HepG2 (cell line): ENCODE results near the gene RASD1. TPM values are rescaled to one million over a fixed set of nuclear protein-coding genes. Genes with fewer than 3 reads are reported as not detected.
A peak's percentile ranks its signal among the peaks of the same experiment; 100 is the strongest.

Experiments used
- ISX ChIP-seq: sonication (generic); formaldehyde crosslinking; conservative IDR thresholded peaks from 2 replicates; pipeline ENCODE4 v1.5.0; 2020; ENCODE audit warnings: missing genetic modification reagents
- MED13 ChIP-seq: sonication (generic); formaldehyde crosslinking; IDR thresholded peaks from 2 replicates; pipeline ENCODE4 v1.5.0; 2020; ENCODE audit warnings: missing genetic modification reagents
- NFRKB ChIP-seq: fragments of 450-650 bp; IDR thresholded peaks from 2 replicates; pipeline ENCODE4 v1.6.1; 2017
- PRPF4 ChIP-seq: fragments of 200-400 bp; formaldehyde crosslinking; IDR thresholded peaks from 2 replicates; pipeline ENCODE4 v1.6.1; 2016; ENCODE audit warnings: low read length, low read depth; ENCODE audit not compliant: poor library complexity, severe bottlenecking
- RBFOX2 ChIP-seq: fragments of 200-400 bp; formaldehyde crosslinking; IDR thresholded peaks from 2 replicates; pipeline ENCODE4 v1.6.1; 2017; ENCODE audit warnings: low read depth, mild to moderate bottlenecking, low read length
- SCMH1 ChIP-seq: sonication (generic); formaldehyde crosslinking; IDR thresholded peaks from 2 replicates; pipeline ENCODE4 v1.9.0; 2021; ENCODE audit warnings: missing genetic modification reagents, mild to moderate bottlenecking, borderline replicate concordance
- SIN3B ChIP-seq: fragments of 150-350 bp; IDR thresholded peaks from 2 replicates; pipeline ENCODE4 v1.6.1; 2014; ENCODE audit warnings: low read length
- SOX13 ChIP-seq, 3 experiments: fragments of 450-650 bp in 1 of 3; sonication (generic) in 1 of 3; formaldehyde crosslinking in 1 of 3; IDR thresholded peaks in 2 of 3; conservative IDR thresholded peaks in 1 of 3; 2 replicates each; pipeline versions ENCODE4 v1.5.0 to v1.6.1; 2016 to 2020; ENCODE audit warnings: antibody characterized with exemption in 1 of 3, mild to moderate bottlenecking in 1 of 3, missing compliant biosample characterization in 1 of 3, missing genetic modification reagents in 1 of 3, moderate library complexity in 1 of 3
- TAF15 ChIP-seq: fragments of 200-400 bp; formaldehyde crosslinking; IDR thresholded peaks from one replicate; pipeline ENCODE4 v1.6.1; 2018; ENCODE audit warnings: mild to moderate bottlenecking, low read depth, low read length; ENCODE audit not compliant: poor library complexity, severe bottlenecking
- YY1 ChIP-seq: IDR thresholded peaks from 2 replicates; pipeline ENCODE4 v1.6.1; 2011; ENCODE audit warnings: low read length, low read depth, moderate library complexity, mild to moderate bottlenecking; ENCODE audit not compliant: insufficient read depth, insufficient replicate concordance
- ZFP1 ChIP-seq: IDR thresholded peaks from 2 replicates; pipeline ENCODE4 v1.6.1; 2016
- ZFP36L2 ChIP-seq: sonication (generic); formaldehyde crosslinking; IDR thresholded peaks from 2 replicates; pipeline ENCODE4 v1.4.0; 2020; ENCODE audit warnings: missing genetic modification reagents
- ZNF3 ChIP-seq: IDR thresholded peaks from 2 replicates; pipeline ENCODE4 v1.7.0; 2017; ENCODE audit warnings: inconsistent platforms
- ZNF407 ChIP-seq: sonication (generic); formaldehyde crosslinking; IDR thresholded peaks from one replicate; pipeline ENCODE4 v1.5.1; 2020; ENCODE audit warnings: mild to moderate bottlenecking, missing genetic modification reagents; ENCODE audit errors: not compliant biosample characterization
- ZNF441 ChIP-seq: sonication (generic); formaldehyde crosslinking; IDR thresholded peaks from 2 replicates; pipeline ENCODE4 v1.7.0; 2021; ENCODE audit warnings: missing genetic modification reagents, borderline replicate concordance
- ZNF724P ChIP-seq: sonication (generic); formaldehyde crosslinking; IDR thresholded peaks from 2 replicates; pipeline ENCODE4 v1.8.0; 2022; ENCODE audit warnings: missing genetic modification reagents, borderline replicate concordance
- ZSCAN30 ChIP-seq: sonication (generic); formaldehyde crosslinking; IDR thresholded peaks from 2 replicates; pipeline ENCODE4 v1.5.0; 2020; ENCODE audit warnings: mild to moderate bottlenecking, missing genetic modification reagents
- polyA plus RNA-seq, 8 experiments: library from polyadenylated mRNA; depleted of rRNA in 3 of 8; stranded (reverse) in 7 of 8; unstranded in 1 of 8; fragments of >200 nt; fragmentation: Illumina TruSeq in 4 of 8; extraction: Trizol in 4 of 8; gene quantifications; 2 replicates each; pipeline versions ENCODE4 v1.2.1 to v1.2.3, GENCODE V29; 2011 to 2016; ENCODE audit warnings: low read depth in 4 of 8, missing spikeins in 1 of 8, mixed read lengths in 1 of 8; ENCODE audit not compliant: insufficient read depth in 1 of 8
- total RNA-seq, 5 experiments: library from RNA; depleted of rRNA; stranded (reverse); fragments of >200 nt; fragmentation: Illumina TruSeq; extraction: Trizol; gene quantifications; 2 replicates each; pipeline ENCODE4 v1.2.3, GENCODE V29; 2016; ENCODE audit warnings: low read depth in 1 of 5

RASD1 gene
- total and polyA plus RNA-seq, 2 of the 13 experiments (the other 11 are each of a cell fraction or from before 2014, with no cell fraction given) = 1.6 to 4.2 TPM

GRCh38 chr17:17462048-17462824 lies 34.0 kb downstream of the RASD1 start (continued):
- no peak for TF ChIP-seq PRPF4
- no peak for TF ChIP-seq ISX (CRISPR knock-in tag)
- TF ChIP-seq ZNF3 = no peak
- TF ChIP-seq ZNF724P (CRISPR knock-in tag) = 0 out of 2 replicates have a peak, but pooled peaks have one; percentile 33
- TF ChIP-seq ZSCAN30 = no peak
- TF ChIP-seq MED13 (CRISPR knock-in tag) = no peak
- TF ChIP-seq SIN3B = no peak
- TF ChIP-seq ZFP1 = no peak
- no peak for TF ChIP-seq NFRKB
- TF ChIP-seq ZFP36L2 (CRISPR knock-in tag) = no peak
- no peak for TF ChIP-seq ZNF441 (CRISPR knock-in tag)
- no peak for TF ChIP-seq TAF15
- TF ChIP-seq ZNF407 (CRISPR knock-in tag) = peak; percentile 66
- no peak for TF ChIP-seq RBFOX2
- no peak for TF ChIP-seq SCMH1 (CRISPR knock-in tag)
- peak; percentile 13 for TF ChIP-seq YY1
- no peak for TF ChIP-seq SOX13 (IDR thresholded peaks at IDR 0.05)
- TF ChIP-seq SOX13 (CRISPR knock-in tag; conservative IDR thresholded peaks at IDR 0.05 in 1 of 2, IDR thresholded peaks at IDR 0.05 in 1 of 2) = peak in 1 of 2 experiments; percentile 59; a peak in 1 of 4 replicates
